Keratinocyte (primary cell): Measurements from ENCODE around the gene TLN1. TPM values are rescaled to one million over a fixed set of nuclear protein-coding genes. Genes with fewer than 3 reads are reported as not detected.

Experiments used
- DNase-seq: peaks from one replicate; pipeline ENCODE4 v3.0.0-alpha.2; 2011; ENCODE audit warnings: low read depth, missing footprints, low spot score
- FAIRE-seq: peaks from 2 replicates; lab custom pipeline; 2011; peaks lifted over from hg19 to GRCh38; lab: Jason Lieb, UNC
- H2AFZ ChIP-seq: 2 replicates; pipeline ENCODE4 v1.6.0; 2012; ENCODE audit warnings: low read length, control low read depth, inconsistent platforms; ENCODE audit not compliant: control insufficient read depth
- H3K27ac ChIP-seq: 2 replicates; pipeline ENCODE4 v1.5.1; 2011; ENCODE audit warnings: low read length; ENCODE audit not compliant: control insufficient read depth, insufficient read depth
- H3K27me3 ChIP-seq: 3 replicates; pipeline ENCODE4 v1.6.0; 2011; ENCODE audit warnings: low read length; ENCODE audit not compliant: control insufficient read depth, insufficient read depth; ENCODE audit errors: extremely low read depth
- H3K36me3 ChIP-seq, 2 experiments: 2 replicates in 1 of 2; 3 replicates in 1 of 2; pipeline ENCODE4 v1.5.1; 2011; ENCODE audit warnings: low read length in 2 of 2, mild to moderate bottlenecking in 1 of 2; ENCODE audit not compliant: control insufficient read depth in 2 of 2, insufficient read depth in 2 of 2; ENCODE audit errors: extremely low read depth in 1 of 2
- H3K4me1 ChIP-seq: 3 replicates; pipeline ENCODE4 v1.5.1; 2011; ENCODE audit warnings: low read length; ENCODE audit not compliant: control insufficient read depth, insufficient read depth; ENCODE audit errors: extremely low read depth
- H3K4me2 ChIP-seq: 3 replicates; pipeline ENCODE4 v1.6.0; 2011; ENCODE audit warnings: low read depth, low read length; ENCODE audit not compliant: control insufficient read depth, insufficient read depth; ENCODE audit errors: extremely low read depth
- H3K4me3 ChIP-seq, 3 experiments: fragments of 200-600 bp in 1 of 3; sonication (generic) in 1 of 3; 2 replicates in 2 of 3; 3 replicates in 1 of 3; pipeline ENCODE4 v1.5.1; 2011 to 2016; ENCODE audit warnings: low read length in 3 of 3, mild to moderate bottlenecking in 3 of 3, control low read depth in 2 of 3, inconsistent platforms in 1 of 3, low read depth in 1 of 3, mixed read lengths in 1 of 3, mixed run types in 1 of 3, moderate library complexity in 1 of 3; ENCODE audit not compliant: control insufficient read depth in 2 of 3, insufficient read depth in 2 of 3; ENCODE audit errors: extremely low read depth in 1 of 3
- H3K79me2 ChIP-seq: 2 replicates; pipeline ENCODE4 v1.6.0; 2012; ENCODE audit warnings: low read length; ENCODE audit not compliant: control insufficient read depth, insufficient read depth
- H3K9ac ChIP-seq: 3 replicates; pipeline ENCODE4 v1.6.0; 2011; ENCODE audit warnings: low read length; ENCODE audit not compliant: control insufficient read depth, insufficient read depth; ENCODE audit errors: extremely low read depth
- H3K9me1 ChIP-seq: 3 replicates; pipeline ENCODE4 v1.6.0; 2011; ENCODE audit warnings: low read length; ENCODE audit not compliant: control insufficient read depth, insufficient read depth; ENCODE audit errors: extremely low read depth
- H3K9me3 ChIP-seq: 2 replicates; pipeline ENCODE4 v1.5.1; 2012; ENCODE audit warnings: low read depth, low read length; ENCODE audit not compliant: control insufficient read depth
- H4K20me1 ChIP-seq: 3 replicates; pipeline ENCODE4 v1.6.0; 2011; ENCODE audit warnings: low read length; ENCODE audit not compliant: control insufficient read depth, insufficient read depth; ENCODE audit errors: extremely low read depth
- CTCF ChIP-seq, 3 experiments: IDR thresholded peaks in 1 of 3; conservative IDR thresholded peaks in 1 of 3; optimal IDR thresholded peaks in 1 of 3; 2 replicates in 2 of 3; 3 replicates in 1 of 3; pipeline versions ENCODE3 to v1.5.1; 2011; ENCODE audit warnings: low read length in 3 of 3, mild to moderate bottlenecking in 3 of 3, moderate library complexity in 2 of 3, control low read depth in 1 of 3, inconsistent platforms in 1 of 3; ENCODE audit not compliant: insufficient read depth in 2 of 3; ENCODE audit errors: extremely low read depth in 1 of 3
- EZH2 ChIP-seq: IDR thresholded peaks from one replicate; pipeline ENCODE4 v1.6.1; 2012; ENCODE audit warnings: inconsistent platforms, mild to moderate bottlenecking, low read length, moderate library complexity
- dilution Hi-C: fragments of 300-500 bp; cut with MboI; formaldehyde crosslinking; loops from one replicate; pipeline ENCODE4 v1.7.0; 2020; ENCODE audit warnings: low sequenced_read_pairs; ENCODE audit not compliant: extremely low pct_ligation_motif_present
- polyA plus RNA-seq, 5 experiments: library from polyadenylated mRNA; depleted of rRNA in 3 of 5; stranded (reverse) in 3 of 5; stranded (forward) in 1 of 5; unstranded in 1 of 5; fragments of >200 nt; gene quantifications; 1 replicate in 1 of 5; 2 replicates in 3 of 5; 3 replicates in 1 of 5; pipeline versions ENCODE4 v1.2.1 to v1.2.3, GENCODE V29; 2011 to 2012; ENCODE audit warnings: missing spikeins in 2 of 5, low read depth in 1 of 5, low replicate concordance in 1 of 5

TLN1 gene
- polyA plus RNA-seq, 1 donor (not counting 4 experiments of a cell fraction or from before 2014, with no cell fraction given): 53.0 TPM

- Histone ChIP-seq H3K79me2 (no peaks in the 10 kb centered on the region), H3K4me2 (no peak overlapping the region), H4K20me1 (no peaks in the 10 kb centered on the region), H3K9me1 (no peaks in the 10 kb centered on the region), H3K9ac (no peak overlapping the region), H3K27me3 (no peaks in the 10 kb centered on the region), H2AFZ (no peak overlapping the region), H3K4me3 (no peak overlapping the region), H3K4me1 (no peaks in the 10 kb centered on the region), H3K9me3 (no peaks in the 10 kb centered on the region), H3K27ac (no peak overlapping the region), H3K36me3 (no peaks in the 10 kb centered on the region)
- FAIRE-seq: no peak
- dilution Hi-C loops: no loop called here
- TF ChIP-seq EZH2: no peak
- no peak for TF ChIP-seq CTCF (optimal IDR thresholded peaks at IDR 0.05 in 1 of 3, IDR thresholded peaks at IDR 0.05 in 1 of 3, conservative IDR thresholded peaks at IDR 0.05 in 1 of 3; ENCODE audit: extremely low read depth in 1 of 3, insufficient read depth in 2 of 3, low read length in 3 of 3)
- no peak for DNase-seq
These were observed 46.5 kb upstream of the TLN1 start for GRCh38 chr9:35778496-35778895.

- dilution Hi-C loops: no loop called here
- H3K27me3 ChIP-seq: no peaks in the 10 kb centered on the region
- FAIRE-seq (no peak), DNase-seq (no peak)
- no peak overlapping the region for H3K4me3 ChIP-seq
- no peak for TF ChIP-seq CTCF (optimal IDR thresholded peaks at IDR 0.05 in 1 of 3, IDR thresholded peaks at IDR 0.05 in 1 of 3, conservative IDR thresholded peaks at IDR 0.05 in 1 of 3; ENCODE audit: extremely low read depth in 1 of 3, insufficient read depth in 2 of 3, low read length in 3 of 3)
- TF ChIP-seq EZH2: no peak
- no peaks in the 10 kb centered on the region for H4K20me1 ChIP-seq
- no peak overlapping the region for H2AFZ ChIP-seq
- H3K9me1 ChIP-seq: no peaks in the 10 kb centered on the region
- peaks cover 11% of the 10 kb centered on the region for H3K4me1 ChIP-seq
- H3K9me3 ChIP-seq: no peaks in the 10 kb centered on the region
- H3K27ac ChIP-seq: no peak overlapping the region
- H3K36me3 ChIP-seq: no peaks in the 10 kb centered on the region
- no peak overlapping the region for H3K4me2 ChIP-seq
- H3K9ac ChIP-seq: no peak overlapping the region
- H3K79me2 ChIP-seq: no peaks in the 10 kb centered on the region
These were observed 44.0 kb upstream of the TLN1 start for GRCh38 chr9:35776018-35776417.
